Measurements from ENCODE around the gene TAF7L.

TAF7L gene

DNA sequence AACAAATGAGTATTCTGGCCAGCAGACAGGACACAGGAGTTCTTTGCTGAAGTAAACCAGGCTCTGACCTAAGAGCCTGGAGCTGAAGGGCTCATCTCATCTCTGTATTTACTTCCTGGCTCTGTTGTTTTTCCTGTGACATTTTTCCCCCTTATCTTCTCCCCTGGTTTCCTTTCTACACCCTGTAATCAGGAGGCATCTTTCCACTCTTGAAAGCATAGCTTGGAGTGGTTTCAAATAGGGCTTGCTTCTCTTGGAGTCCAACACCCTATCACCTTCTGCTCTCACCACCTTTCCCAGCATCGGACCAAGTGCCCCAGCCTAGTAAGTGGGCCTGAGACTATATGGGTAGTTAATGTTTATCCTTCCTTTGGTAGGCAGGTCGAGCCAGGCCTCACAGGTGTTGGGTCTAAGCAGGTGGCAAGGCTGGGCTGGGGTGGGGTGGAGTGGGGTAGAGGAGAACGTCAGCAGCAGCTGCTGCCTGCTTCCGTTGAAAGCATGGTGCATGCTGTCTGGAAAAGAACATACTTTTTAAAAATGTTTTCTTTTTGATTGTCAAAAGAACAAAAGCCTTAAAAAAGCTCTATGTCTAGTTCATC lies 70.4 kb downstream of the TAF7L start:
- DNase-seq = peak in 1 of 6 experiments; percentile 4

DNA sequence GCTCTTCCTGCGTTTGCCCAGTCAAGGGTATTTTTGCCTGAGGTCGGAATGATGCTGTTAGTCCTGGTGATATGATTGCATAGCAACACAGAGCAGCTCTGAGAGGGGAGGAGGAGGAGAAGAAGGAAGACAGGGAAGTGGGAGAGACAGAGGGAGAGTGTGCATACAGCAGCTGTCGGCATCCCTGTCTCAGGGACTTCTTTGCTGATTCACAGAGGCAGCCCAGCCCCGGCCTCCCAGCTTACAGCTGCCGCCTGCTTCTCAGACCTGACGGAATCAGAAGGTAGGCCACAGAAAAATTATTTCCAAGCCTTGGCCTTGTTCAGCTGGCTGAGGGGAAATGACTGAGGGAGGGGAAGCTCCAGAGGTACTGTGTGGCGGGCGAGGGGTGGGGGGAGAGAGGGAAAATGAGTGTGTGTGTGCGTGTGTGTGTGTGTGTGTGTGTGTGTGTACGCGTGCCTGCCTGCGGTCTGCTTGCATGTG lies 71.2 kb downstream of the TAF7L start:
- DNase-seq = no peak

DNA sequence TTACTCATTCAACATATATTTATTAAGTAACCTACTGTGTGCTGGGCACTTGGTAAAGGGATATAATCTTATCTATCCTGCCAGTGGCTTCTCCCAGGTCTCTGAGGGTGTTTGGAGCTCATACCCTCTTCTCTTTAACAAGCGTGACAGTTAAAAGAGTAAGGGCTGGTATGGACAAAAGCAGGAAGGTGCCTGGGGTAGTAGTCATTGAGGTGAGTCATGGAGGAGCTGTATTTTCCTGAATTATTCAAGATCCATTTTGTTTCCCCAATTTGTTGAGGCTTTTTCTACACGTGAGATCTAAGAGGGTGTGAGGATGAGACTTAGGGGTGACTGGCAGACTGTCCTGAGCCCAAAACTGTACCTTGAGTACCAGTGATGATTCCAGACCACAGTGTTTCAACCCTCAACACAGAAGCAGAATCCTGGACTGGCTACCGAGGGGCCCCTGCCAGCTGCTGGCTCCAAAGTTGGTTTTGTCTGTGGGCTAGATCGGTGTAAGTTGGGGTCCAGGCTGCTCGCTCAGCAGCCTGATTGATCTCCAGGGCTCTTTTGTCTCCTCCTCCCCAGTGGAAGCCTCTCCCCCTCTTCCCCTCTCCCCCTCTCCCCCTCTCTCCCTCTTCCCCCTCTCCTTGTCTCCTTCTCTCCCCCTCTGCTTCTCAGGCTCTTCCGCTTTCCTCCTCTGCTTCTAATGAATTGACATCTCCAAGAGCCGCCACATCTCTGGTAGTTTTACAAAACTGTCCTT lies 71.8 kb downstream of the TAF7L start, which contains the start of gene DRP2:
TSS of gene DRP2 (plus strand) at position 671 of the 748 bp plus-strand sequence. CDS start 11,862 bp downstream, outside the sequence.
- no peak for DNase-seq
